A673 (cell line): ENCODE data around the gene CPE.

ENCODE experiments used
- CTCF ChIP-seq: fragments of 300-800, 200-600 bp; sonication (generic); conservative IDR thresholded peaks from 2 replicates; pipeline ENCODE4 v1.5.1; 2017; ENCODE audit warnings: low read depth, mild to moderate bottlenecking, antibody characterized with exemption, low read length, moderate library complexity, mixed read lengths
- EZH2 ChIP-seq: fragments of 200-600 bp; sonication (generic); IDR thresholded peaks from 2 replicates; pipeline ENCODE4 v1.6.1; 2017; ENCODE audit warnings: borderline replicate concordance, low read depth, mild to moderate bottlenecking, mixed read lengths, antibody characterized with exemption, low read length; ENCODE audit not compliant: poor library complexity, severe bottlenecking

- TF ChIP-seq CTCF (no peak), EZH2 (no peak)
Observed at GRCh38 chr4:165507381-165507780, 128.6 kb downstream of the CPE start.
